Muscle of back (tissue), 13 donors: Measurements from ENCODE around the gene MRPS23. TPM values are rescaled to one million over a fixed set of nuclear protein-coding genes. Genes with fewer than 3 reads are reported as not detected.

Experiments used
- DNase-seq, 3 donors: peaks; one replicate each; pipeline versions ENCODE4 v3.0.0 to v3.0.0-alpha.2; 2013
- long read RNA-seq, 9 donors: transcript quantifications; one replicate each; lab custom pipeline, GENCODE V29; 2026
- polyA plus RNA-seq, 10 donors: library from polyadenylated mRNA; unstranded; fragments of 120-200 nt; gene quantifications; one replicate each; pipeline ENCODE4 v1.2.1, GENCODE V29; 2013; ENCODE audit not compliant: insufficient read length in 10 of 10

The MRPS23 gene
- 10 to 100 TPM; 27.9 to 42.7 (median 35.1) TPM for polyA plus RNA-seq
- long read RNA-seq, donor 1, full-length matches to known transcripts = 11 of 11 reads
- long read RNA-seq, donor 1, partial matches to known transcripts = 0 of 11 reads
- long read RNA-seq, donor 1, other reads (novel, unspliced or antisense) = 0 of 11 reads
- long read RNA-seq, donor 2, full-length matches to known transcripts = 15 of 15 reads
- long read RNA-seq, donor 2, partial matches to known transcripts = 0 of 15 reads
- long read RNA-seq, donor 2, other reads (novel, unspliced or antisense) = 0 of 15 reads
- long read RNA-seq, donor 3 = 0 reads
- long read RNA-seq, donor 4, full-length matches to known transcripts = 8 of 8 reads
- long read RNA-seq, donor 4, partial matches to known transcripts = 0 of 8 reads
- long read RNA-seq, donor 4, other reads (novel, unspliced or antisense) = 0 of 8 reads
- long read RNA-seq, donor 5, full-length matches to known transcripts = 21 of 21 reads
- long read RNA-seq, donor 5, partial matches to known transcripts = 0 of 21 reads
- long read RNA-seq, donor 5, other reads (novel, unspliced or antisense) = 0 of 21 reads
- long read RNA-seq, donor 6, full-length matches to known transcripts = 14 of 14 reads
- long read RNA-seq, donor 6, partial matches to known transcripts = 0 of 14 reads
- long read RNA-seq, donor 6, other reads (novel, unspliced or antisense) = 0 of 14 reads
- long read RNA-seq, donor 7, full-length matches to known transcripts = 13 of 13 reads
- long read RNA-seq, donor 7, partial matches to known transcripts = 0 of 13 reads
- long read RNA-seq, donor 7, other reads (novel, unspliced or antisense) = 0 of 13 reads
- long read RNA-seq, donor 8, full-length matches to known transcripts = 12 of 12 reads
- long read RNA-seq, donor 8, partial matches to known transcripts = 0 of 12 reads
- long read RNA-seq, donor 8, other reads (novel, unspliced or antisense) = 0 of 12 reads
- long read RNA-seq, donor 9, full-length matches to known transcripts = 4 of 4 reads
- long read RNA-seq, donor 9, partial matches to known transcripts = 0 of 4 reads
- long read RNA-seq, donor 9, other reads (novel, unspliced or antisense) = 0 of 4 reads

GRCh38 chr17:57849874-57850754 lies at the start of gene MRPS23:
TSS of gene MRPS23 (minus strand) at chr17:57850044. CDS start at chr17:57850010, 34 bp downstream.
- peak; percentile 98 to 99 (median 99) for DNase-seq

- DNase-seq = no peak
Observed at GRCh38 chr17:57899391-57899790, 49.5 kb upstream of the MRPS23 start.

DNA sequence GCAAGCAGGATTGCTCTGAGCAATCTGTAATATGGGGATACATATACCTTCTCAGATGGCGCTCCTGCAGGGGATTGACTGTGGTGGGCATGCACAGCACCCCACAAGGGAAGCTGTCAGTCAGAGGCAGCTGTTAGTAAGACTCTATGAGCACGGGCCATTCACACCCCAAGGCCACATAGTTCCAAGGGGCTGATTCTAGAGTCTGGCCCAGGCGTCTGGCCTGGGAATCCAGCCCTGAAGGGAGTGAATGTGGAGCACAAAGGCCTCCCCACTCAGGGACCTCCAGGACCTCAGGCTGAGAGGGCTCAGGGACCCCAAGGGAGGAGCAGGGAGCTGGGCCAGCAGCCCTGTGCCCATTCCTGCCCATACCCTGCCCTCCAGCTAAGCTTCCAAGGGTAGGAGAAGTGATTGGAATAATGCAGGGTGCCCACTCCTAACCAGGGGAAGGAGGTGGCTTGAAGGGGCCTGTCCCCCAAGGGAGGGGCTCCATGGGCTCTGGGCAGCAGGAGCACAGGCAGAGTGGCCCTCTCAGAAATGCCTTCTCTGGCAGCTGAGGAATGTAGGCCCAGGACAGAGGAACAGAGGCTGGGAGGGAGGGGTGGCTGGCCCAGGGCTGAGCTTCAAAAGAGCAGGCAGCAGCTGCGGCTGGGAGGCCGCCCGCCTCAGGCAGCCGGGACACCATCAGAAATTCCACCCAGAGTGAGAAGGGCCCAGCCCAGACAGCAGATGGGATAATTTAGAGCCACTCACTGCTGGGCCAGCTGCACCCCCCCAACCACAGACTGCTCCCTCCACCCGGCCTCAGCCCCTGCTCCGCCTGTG lies 48.9 kb upstream of the MRPS23 start:
- peak; percentile 88 to 95 (median 89) for DNase-seq

- peak in 2 of 3 donors; percentile 84 to 93 for DNase-seq
Observed at GRCh38 chr17:57895382-57896060, 45.7 kb upstream of the MRPS23 start.

GRCh38 chr17:57894848-57895247 lies 45.0 kb upstream of the MRPS23 start:
- DNase-seq = no peak

DNA sequence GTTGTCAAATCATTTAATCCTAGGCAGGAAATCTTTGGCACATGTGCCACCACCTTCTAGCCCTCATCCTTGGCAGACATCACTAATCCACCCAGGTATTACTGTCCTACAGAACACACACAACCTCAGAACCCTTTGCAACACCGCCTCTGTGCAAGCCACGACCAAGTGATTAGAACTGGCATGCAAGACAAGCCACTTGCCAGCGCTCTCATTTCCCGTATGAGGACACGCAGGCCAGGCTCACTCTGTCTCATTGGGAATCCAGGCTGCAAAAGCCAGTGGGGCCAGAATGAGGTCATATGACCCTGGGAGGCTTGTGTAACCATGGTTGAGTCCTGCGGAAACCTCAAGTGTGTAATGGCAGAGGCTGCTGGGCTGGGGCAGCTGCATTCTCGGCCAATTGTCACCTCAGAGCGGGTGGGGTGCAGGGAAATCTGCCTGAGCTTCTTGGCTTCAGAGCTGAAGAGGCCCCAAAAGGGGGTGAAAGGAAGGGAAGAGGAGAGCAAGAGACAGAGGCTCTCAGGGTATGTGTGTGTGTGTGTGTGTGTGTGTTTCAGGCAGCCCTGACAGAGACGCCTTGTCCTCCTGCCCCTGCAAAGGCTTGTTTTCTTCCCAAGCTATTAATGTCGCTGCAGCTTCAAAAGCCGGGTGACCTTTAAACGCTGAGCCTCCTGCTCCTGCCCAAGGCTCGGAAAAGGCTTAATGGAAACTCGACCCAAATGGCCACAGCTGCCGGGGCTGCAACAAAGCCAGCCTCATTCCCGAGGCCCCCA lies 43.2 kb upstream of the MRPS23 start:
- peak; percentile 92 to 97 (median 95) for DNase-seq

GRCh38 chr17:57892146-57892819 lies 42.4 kb upstream of the MRPS23 start:
- DNase-seq = peak; percentile 87 to 94 (median 89)

DNA sequence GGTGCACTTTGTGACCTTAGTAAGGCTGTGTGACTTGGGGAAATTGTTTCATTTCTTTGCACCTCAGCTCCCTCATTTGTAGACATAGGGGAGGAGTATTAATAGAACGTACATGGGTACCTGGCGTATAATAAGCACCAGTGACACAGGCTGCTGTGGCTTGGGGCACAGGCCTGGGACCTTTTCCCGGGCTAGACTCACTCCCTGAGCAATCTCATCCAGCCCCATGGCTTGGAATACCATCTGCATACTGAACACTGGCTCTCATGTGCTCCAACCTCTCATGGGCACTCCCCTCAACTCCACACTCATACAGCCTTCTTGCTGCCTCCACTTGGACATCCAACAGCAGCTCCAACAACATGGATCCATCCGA lies 41.0 kb upstream of the MRPS23 start:
- no peak for DNase-seq

DNA sequence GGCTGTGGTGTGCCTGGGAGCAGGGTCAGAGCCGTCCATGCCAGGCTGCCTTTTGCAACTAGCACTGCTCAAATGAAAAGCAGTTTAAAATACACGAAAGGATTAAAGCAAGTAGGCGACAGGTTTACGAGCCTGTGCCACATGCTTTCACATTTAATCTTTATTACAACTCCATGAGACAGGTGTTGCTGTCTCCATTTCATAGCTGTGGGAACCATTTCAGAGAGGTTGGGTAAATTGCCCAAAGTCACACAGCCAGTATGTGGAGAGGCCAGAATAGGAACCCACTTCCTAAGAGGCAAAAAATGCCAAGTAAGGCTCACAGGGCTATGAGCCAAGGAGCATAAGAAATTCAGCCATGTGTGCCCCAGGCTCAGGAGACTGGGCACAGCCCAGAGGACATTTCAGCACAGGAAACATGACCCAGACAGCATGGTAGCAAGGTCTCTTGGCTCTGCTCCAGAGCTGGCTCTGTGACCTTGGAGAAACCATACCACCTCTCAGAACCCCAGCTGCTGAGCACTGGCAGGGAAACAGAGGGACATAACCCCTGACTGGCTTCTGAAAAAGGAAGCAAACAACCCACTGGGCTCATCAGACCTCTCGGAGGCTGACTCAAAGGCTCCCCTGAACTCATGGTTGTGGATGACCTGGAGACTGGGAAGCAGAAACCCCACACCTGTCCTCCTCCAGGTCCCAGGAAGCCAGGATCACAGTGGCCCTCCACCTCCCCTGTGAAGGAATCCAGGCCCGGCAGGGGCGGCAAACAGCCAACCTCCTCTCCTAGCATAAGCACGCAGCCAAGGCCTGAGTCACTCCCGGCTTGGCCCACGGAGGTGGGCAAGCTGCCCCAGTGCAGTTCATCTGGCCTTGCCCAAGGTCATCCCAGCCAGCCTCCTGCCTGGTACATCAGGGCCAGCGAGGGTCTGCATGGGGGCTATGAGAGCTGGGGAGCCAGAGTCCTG lies 40.3 kb upstream of the MRPS23 start:
- peak in 2 of 3 donors; percentile 61 to 62 for DNase-seq

DNA sequence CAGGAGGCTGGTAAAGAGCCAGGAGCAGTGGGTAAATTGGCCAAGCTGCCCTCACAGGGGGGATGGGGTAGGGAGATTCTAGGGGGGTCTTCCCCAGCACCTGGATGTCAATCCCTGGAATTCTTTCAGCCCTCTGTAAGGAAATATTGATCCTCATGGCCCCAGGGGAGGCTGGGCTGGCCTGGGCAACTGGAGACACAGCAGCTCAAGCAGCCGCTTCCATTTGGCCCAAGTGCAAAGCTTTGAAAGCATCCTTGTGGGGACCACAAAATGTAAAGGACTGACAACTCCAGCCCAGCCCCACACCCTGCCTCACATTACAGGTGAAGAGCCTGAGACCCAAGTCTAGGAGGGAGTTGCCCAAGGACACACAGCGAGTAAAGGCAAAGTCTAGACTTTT lies 39.4 kb upstream of the MRPS23 start:
- no peak for DNase-seq

DNA sequence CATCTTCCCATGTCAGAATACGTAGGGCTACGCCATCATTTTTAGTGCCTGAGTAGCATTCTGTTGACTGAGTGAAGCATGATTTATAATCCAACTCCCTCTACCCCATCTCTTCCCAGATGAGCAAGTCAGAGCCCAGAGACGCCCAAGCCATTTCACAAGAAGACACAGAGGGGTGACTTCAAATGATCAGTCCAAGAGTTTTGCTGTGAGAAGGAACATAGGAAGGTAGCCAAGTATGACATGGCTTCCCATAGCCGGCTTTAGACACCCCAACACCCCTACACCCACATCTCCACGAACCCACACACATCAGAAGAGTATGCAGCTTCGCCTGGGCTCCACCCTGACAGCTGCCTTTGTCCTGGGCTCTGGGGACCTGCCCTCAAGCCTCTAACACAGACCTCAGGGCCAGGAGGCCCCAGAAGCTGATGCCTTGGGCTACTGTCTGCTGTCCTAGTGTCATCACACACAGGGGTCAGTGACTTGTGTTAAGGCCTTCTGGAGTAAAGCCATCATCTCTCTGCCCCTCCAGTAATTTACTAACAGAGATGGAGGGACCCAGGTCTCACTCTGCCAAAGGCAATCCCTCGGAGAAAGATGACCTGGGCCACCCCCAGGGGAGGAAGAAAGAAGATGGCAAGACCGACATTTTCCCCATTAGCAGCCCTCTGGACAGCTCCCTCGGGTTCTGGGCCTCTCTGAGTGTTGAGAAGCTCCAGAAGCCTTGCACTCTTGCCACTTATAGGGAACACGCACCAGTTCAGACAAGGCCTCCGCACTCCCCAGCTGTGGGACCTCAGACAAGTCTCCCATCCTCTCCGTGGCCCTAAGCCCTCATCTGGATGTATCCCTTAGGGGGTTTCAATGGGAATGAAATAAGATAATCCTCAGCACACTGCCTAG lies 38.7 kb upstream of the MRPS23 start:
- no peak for DNase-seq

DNA sequence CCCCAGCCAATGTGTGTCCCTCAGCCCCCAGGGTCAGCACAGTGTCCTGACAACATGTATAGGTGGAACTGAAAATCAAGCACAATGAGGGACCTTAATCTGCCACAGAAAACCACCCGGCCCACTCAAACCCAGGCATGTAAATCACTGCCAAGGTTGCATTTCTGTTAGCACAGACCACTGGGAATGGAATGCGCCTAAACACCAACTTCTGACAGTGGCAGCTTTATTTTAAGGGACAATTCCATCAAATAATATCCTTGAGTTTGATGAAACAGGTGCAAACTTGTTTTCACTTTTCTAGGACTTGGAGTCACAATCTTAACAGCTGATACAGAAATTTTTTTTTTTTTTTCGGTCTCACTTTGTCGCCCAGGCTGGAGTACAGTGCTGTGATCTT lies 37.3 kb upstream of the MRPS23 start:
- no peak for DNase-seq

DNA sequence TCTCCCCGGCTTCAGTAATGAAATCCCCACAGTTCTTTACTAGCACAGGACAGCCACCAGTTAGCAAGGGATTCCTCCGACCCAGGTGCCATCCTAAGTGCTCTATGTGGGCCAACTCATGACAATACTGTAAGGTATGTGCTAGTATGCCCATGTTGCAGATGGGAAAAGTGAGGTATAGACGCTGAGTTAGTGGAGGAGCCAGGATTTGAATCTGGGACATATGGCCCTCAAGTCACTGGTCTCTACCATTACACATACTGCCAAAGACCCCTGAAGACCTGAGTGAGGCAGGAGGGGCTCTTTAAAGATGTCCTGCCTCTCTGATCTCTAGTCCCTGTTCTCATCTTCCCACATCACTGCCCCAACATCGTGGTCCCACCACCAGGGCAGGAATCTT lies 36.2 kb upstream of the MRPS23 start:
- no peak for DNase-seq

DNA sequence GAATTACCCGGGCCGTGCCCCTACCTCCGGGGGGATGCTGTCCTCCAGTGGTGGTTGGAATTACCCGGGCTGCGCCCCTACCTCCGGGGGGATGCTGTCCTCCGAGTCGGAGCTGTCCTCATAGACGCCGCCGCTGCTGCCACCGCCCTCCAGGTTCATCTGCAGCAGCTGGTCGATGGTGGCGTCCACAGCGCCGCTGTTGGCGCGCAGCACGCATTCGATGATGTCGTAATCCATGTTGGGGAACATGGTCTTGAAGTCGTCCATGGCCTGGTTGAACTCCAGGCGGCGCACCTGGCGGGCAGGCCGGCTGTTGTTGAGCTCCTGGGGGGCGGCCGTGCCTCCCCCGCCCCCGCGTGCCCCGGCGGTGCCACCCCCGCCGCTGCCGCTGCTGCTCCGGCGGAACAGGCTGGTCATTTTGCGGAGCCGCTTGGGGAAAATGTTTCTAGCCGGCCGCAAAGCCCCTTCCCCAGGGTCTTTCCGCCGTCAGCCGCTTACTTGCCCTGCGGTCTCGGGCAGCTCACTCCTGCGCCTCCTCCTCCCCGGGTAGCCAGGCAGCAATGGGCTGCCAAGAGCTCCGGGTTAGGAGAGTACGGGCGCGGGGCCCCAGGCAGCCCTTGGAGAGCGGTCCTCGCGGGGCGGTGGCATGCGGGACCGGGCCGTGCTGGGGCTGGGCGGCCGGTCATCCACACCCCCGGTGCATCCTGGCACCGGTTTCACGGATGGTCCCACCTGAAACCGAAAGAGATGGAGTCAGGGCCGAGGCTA lies 35.5 kb upstream of the MRPS23 start:
- no peak for DNase-seq

DNA sequence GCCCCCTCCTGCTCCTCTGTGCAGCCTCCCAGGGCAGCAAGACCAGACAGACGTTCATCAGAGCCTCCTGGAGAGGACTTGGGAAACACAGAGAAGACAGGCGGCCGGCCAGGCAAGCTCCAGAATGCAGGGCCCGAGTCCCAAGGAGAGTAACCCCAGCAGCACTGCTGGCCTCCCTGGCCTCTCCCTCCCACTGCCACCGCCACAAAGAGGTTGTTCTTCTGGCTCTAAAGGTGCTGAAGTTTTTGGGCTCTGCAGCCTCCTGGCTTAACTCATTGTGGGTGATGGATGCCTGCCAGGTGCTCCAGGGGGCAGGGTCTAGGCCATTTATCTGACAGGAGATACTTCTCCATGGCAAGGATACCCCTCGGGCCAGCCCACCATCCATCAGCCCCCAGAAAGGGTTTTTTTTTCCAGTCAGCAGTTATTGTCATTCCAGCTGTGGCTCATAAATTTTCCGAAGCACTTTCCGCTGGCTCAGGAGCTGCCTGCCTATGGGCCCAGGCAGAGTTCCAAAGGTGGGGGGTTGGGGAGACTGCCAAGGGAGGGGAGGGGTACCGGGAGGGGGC lies 32.0 kb upstream of the MRPS23 start:
- DNase-seq = peak in 2 of 3 donors; percentile 79 to 93
